HL-60 (cell line): Measurements from ENCODE around the gene APOBEC2.

Source experiments
- GABPA ChIP-seq: IDR thresholded peaks from 2 replicates; pipeline ENCODE4 v1.6.1; 2012; ENCODE audit warnings: low read depth
- POLR2AphosphoS5 ChIP-seq: IDR thresholded peaks from 2 replicates; pipeline ENCODE4 v1.6.1; 2012; ENCODE audit warnings: low read depth
- SPI1 ChIP-seq: IDR thresholded peaks from 2 replicates; pipeline ENCODE4 v1.6.1; 2012; ENCODE audit warnings: low read depth, mild to moderate bottlenecking, borderline replicate concordance
- TF ChIP-seq, protein P1 (sequence below): IDR thresholded peaks from 2 replicates; pipeline ENCODE4 v1.6.1; 2012; ENCODE audit warnings: low read depth; ENCODE audit not compliant: insufficient replicate concordance
- TF ChIP-seq, protein P2 (sequence below): IDR thresholded peaks from one replicate; pipeline ENCODE4 v1.5.1; 2011; ENCODE audit warnings: low read length, control low read depth, inconsistent platforms; ENCODE audit not compliant: insufficient read depth

DNA sequence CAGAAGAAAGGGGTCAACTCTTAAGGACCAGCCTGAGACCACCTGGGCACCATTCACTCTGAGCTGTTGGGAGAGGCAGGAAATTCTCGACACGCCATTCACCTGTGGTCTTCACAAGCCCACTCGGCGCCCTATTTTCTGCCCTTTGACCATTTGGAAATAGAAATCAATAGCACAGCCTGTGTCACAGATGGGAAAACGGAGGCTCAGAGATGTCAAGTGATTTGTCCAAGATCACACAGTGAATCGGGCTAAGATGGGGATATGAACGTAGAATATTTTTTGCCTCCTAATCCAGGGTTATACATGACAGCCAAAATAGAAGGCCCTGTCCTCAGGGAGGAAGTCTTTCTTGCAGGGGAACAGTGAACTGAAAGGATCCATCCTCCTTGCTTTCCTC lies 3.0 kb upstream of the APOBEC2 start:
- TF ChIP-seq, protein P1, sequence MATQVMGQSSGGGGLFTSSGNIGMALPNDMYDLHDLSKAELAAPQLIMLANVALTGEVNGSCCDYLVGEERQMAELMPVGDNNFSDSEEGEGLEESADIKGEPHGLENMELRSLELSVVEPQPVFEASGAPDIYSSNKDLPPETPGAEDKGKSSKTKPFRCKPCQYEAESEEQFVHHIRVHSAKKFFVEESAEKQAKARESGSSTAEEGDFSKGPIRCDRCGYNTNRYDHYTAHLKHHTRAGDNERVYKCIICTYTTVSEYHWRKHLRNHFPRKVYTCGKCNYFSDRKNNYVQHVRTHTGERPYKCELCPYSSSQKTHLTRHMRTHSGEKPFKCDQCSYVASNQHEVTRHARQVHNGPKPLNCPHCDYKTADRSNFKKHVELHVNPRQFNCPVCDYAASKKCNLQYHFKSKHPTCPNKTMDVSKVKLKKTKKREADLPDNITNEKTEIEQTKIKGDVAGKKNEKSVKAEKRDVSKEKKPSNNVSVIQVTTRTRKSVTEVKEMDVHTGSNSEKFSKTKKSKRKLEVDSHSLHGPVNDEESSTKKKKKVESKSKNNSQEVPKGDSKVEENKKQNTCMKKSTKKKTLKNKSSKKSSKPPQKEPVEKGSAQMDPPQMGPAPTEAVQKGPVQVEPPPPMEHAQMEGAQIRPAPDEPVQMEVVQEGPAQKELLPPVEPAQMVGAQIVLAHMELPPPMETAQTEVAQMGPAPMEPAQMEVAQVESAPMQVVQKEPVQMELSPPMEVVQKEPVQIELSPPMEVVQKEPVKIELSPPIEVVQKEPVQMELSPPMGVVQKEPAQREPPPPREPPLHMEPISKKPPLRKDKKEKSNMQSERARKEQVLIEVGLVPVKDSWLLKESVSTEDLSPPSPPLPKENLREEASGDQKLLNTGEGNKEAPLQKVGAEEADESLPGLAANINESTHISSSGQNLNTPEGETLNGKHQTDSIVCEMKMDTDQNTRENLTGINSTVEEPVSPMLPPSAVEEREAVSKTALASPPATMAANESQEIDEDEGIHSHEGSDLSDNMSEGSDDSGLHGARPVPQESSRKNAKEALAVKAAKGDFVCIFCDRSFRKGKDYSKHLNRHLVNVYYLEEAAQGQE: no peak
- TF ChIP-seq POLR2AphosphoS5 (no peak), SPI1 (no peak), GABPA (no peak)
- TF ChIP-seq, protein P2, sequence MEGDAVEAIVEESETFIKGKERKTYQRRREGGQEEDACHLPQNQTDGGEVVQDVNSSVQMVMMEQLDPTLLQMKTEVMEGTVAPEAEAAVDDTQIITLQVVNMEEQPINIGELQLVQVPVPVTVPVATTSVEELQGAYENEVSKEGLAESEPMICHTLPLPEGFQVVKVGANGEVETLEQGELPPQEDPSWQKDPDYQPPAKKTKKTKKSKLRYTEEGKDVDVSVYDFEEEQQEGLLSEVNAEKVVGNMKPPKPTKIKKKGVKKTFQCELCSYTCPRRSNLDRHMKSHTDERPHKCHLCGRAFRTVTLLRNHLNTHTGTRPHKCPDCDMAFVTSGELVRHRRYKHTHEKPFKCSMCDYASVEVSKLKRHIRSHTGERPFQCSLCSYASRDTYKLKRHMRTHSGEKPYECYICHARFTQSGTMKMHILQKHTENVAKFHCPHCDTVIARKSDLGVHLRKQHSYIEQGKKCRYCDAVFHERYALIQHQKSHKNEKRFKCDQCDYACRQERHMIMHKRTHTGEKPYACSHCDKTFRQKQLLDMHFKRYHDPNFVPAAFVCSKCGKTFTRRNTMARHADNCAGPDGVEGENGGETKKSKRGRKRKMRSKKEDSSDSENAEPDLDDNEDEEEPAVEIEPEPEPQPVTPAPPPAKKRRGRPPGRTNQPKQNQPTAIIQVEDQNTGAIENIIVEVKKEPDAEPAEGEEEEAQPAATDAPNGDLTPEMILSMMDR: no peak
